Measurements from ENCODE around the gene CIAO1. TPM values are rescaled to one million over a fixed set of nuclear protein-coding genes. Genes with fewer than 3 reads are reported as not detected.

CIAO1 gene
- total RNA-seq, 3 donors from 2014 or later (not counting 1 experiment from before 2014, with no cell fraction given): 74.9 to 109 (median 106) TPM

DNA sequence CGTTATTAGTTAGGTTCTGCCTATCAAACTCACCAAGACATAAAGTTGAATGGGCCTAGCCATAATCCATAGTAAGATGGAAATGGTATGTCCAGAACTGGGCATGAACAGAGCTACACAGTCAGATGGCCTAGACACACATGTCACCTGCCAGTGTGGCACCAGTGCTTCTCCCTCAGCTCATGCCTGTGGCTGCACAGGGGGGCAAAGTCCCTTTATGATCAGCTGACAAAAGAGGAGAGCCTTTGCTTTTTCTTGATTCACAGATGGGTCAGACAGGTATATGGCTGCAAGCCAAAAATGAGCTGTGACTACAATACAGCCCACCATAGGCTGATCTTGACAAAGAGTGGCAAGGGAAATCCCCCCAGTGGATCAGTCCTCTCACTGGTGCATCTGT, 29.1 kb upstream of the CIAO1 start:
- ATAC-seq: no peak
- peaks cover 20% of the 10 kb centered on the region for H3K4me1 ChIP-seq (ENCODE audit: control insufficient read depth, insufficient read depth, low read length)
- no peaks in the 10 kb centered on the region for H3K27me3 ChIP-seq (ENCODE audit: control insufficient read depth, insufficient read depth, low read length)
- no peak for DNase-seq
- H3K4me3 ChIP-seq (ENCODE audit: low read length): no peak overlapping the region
- no peaks in the 10 kb centered on the region for H3K36me3 Mint-ChIP-seq
- H3K36me3 ChIP-seq (ENCODE audit: control insufficient read depth, insufficient read depth, low read length): no peaks in the 10 kb centered on the region
- H3K27me3 Mint-ChIP-seq (ENCODE audit: low read depth in 2 of 2): no peaks in the 10 kb centered on the region
- H3K27ac ChIP-seq (ENCODE audit: low read length): no peak overlapping the region
- intact Hi-C loops (cut with micrococcal nuclease): no loop called here
- H3K4me1 Mint-ChIP-seq: peaks cover 7% of the 10 kb centered on the region in 2 donors
- TF ChIP-seq, protein P1, sequence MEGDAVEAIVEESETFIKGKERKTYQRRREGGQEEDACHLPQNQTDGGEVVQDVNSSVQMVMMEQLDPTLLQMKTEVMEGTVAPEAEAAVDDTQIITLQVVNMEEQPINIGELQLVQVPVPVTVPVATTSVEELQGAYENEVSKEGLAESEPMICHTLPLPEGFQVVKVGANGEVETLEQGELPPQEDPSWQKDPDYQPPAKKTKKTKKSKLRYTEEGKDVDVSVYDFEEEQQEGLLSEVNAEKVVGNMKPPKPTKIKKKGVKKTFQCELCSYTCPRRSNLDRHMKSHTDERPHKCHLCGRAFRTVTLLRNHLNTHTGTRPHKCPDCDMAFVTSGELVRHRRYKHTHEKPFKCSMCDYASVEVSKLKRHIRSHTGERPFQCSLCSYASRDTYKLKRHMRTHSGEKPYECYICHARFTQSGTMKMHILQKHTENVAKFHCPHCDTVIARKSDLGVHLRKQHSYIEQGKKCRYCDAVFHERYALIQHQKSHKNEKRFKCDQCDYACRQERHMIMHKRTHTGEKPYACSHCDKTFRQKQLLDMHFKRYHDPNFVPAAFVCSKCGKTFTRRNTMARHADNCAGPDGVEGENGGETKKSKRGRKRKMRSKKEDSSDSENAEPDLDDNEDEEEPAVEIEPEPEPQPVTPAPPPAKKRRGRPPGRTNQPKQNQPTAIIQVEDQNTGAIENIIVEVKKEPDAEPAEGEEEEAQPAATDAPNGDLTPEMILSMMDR (IDR thresholded peaks at IDR 0.05): no peak
- H3K9me3 ChIP-seq (ENCODE audit: control insufficient read depth, insufficient read depth, low read length): no peaks in the 10 kb centered on the region
- 100% methylated on average over 1 of the region's 1 CpG for WGBS (ENCODE audit: insufficient coverage)
- no peak overlapping the region for H3K4me3 Mint-ChIP-seq
- no peaks in the 10 kb centered on the region for H3K9me3 Mint-ChIP-seq
- H3K27ac Mint-ChIP-seq: no peak overlapping the region

DNA sequence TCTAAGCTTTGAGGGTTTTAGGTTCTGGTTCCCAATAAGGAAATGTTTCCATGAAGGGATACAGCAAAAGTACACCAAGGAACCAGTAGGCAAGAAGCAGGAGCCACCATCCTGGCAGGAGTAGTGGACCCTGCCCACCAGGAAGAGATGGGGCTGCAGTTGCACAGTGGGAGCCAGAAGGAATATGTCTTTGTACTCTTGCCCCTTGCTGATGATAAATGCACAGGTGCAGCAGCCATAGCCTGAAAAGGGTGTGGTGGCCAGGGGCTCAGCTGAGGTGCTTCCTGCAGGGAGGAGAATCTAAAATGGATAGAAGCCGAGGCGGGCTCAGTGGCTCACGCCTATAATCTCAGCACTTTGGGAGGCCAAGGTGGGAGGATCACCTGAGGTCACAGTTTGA, 27.8 kb upstream of the CIAO1 start:
- Histone ChIP-seq H3K27me3 (ENCODE audit: control insufficient read depth, insufficient read depth, low read length) (no peaks in the 10 kb centered on the region), H3K4me1 (ENCODE audit: control insufficient read depth, insufficient read depth, low read length) (peaks cover 33% of the 10 kb centered on the region), H3K9me3 (ENCODE audit: control insufficient read depth, insufficient read depth, low read length) (no peaks in the 10 kb centered on the region), H3K4me3 (ENCODE audit: low read length) (no peak overlapping the region), H3K36me3 (ENCODE audit: control insufficient read depth, insufficient read depth, low read length) (no peaks in the 10 kb centered on the region), H3K27ac (ENCODE audit: low read length) (no peak overlapping the region)
- Mint-ChIP-seq H3K4me1 (peaks cover 16 to 20% of the 10 kb centered on the region in 2 donors), H3K36me3 (no peaks in the 10 kb centered on the region), H3K27me3 (ENCODE audit: low read depth in 2 of 2) (no peaks in the 10 kb centered on the region), H3K27ac (no peak overlapping the region), H3K9me3 (no peaks in the 10 kb centered on the region), H3K4me3 (no peak overlapping the region)
- intact Hi-C loops (cut with micrococcal nuclease): no loop called here
- ATAC-seq: no peak
- no peak for DNase-seq
- TF ChIP-seq, protein P1 (IDR thresholded peaks at IDR 0.05): no peak
- WGBS (ENCODE audit: insufficient coverage): 92% methylated on average over 3 of the region's 3 CpGs

DNA sequence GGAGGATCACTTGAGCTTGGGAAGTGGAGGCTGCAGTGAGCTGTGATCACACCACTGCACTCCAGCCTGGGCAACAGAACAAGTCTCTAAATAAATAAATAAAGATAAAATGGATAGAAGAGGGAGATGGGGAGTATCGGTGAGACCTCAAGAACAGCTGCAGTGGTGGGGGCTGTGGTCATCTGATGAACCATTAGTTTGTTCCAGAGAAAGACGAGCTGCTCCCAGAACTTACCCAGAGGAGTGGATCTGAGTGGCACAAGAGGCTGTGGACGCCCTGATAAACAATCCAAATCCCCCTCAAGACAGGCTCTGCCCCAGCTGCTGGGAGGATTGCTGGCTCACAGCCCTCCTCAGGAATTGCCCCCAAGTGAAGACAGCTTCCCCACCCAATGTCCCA, 26.9 kb upstream of the CIAO1 start:
- ATAC-seq (no peak), DNase-seq (no peak)
- no peaks in the 10 kb centered on the region for H3K9me3 Mint-ChIP-seq
- peaks cover 16 to 20% of the 10 kb centered on the region in 2 donors for H3K4me1 Mint-ChIP-seq
- H3K27ac ChIP-seq (ENCODE audit: low read length): no peak overlapping the region
- H3K9me3 ChIP-seq (ENCODE audit: control insufficient read depth, insufficient read depth, low read length): no peaks in the 10 kb centered on the region
- WGBS (ENCODE audit: insufficient coverage): 95% methylated on average over 3 of the region's 3 CpGs
- H3K27ac Mint-ChIP-seq: no peak overlapping the region
- H3K27me3 ChIP-seq (ENCODE audit: control insufficient read depth, insufficient read depth, low read length): no peaks in the 10 kb centered on the region
- TF ChIP-seq, protein P1 (IDR thresholded peaks at IDR 0.05): no peak
- H3K4me1 ChIP-seq (ENCODE audit: control insufficient read depth, insufficient read depth, low read length): peaks cover 31% of the 10 kb centered on the region
- intact Hi-C loops (cut with micrococcal nuclease): no loop called here
- H3K27me3 Mint-ChIP-seq (ENCODE audit: low read depth in 2 of 2): no peaks in the 10 kb centered on the region
- no peaks in the 10 kb centered on the region for H3K36me3 ChIP-seq (ENCODE audit: control insufficient read depth, insufficient read depth, low read length)
- no peaks in the 10 kb centered on the region for H3K36me3 Mint-ChIP-seq
- H3K4me3 ChIP-seq (ENCODE audit: low read length): no peak overlapping the region
- H3K4me3 Mint-ChIP-seq: no peak overlapping the region

DNA sequence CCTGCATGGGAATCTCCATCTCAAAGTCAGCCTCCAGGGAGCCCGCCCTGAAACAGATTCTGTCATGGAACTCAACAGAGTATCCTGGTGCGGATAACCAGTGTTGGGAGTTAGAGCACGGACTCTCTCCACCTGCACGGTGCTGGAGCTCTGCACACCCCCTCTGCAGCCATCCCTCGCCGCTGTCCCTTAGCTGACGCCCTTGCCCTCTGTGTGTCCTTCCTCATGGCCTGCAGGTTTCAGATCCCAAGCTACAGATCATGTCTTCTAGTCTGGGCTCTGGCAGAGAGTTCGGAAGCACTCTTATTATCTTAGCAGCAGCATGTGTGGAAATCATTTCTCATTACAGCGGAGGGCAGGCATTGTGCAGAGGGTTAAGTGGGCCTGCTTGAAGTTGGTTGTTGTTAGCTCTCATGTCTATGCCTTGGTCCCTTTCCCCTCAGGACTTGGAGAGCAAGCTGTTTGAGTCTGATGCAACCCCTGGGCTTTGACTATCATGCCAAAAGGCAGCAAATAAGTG, 26.2 kb upstream of the CIAO1 start:
- no peaks in the 10 kb centered on the region for H3K9me3 Mint-ChIP-seq
- no peaks in the 10 kb centered on the region for H3K27me3 Mint-ChIP-seq (ENCODE audit: low read depth in 2 of 2)
- intact Hi-C loops (cut with micrococcal nuclease): no loop called here
- H3K4me1 Mint-ChIP-seq: peaks cover 16 to 20% of the 10 kb centered on the region in 2 donors
- TF ChIP-seq, protein P1 (IDR thresholded peaks at IDR 0.05): no peak
- H3K4me3 ChIP-seq (ENCODE audit: low read length): no peak overlapping the region
- H3K4me3 Mint-ChIP-seq: no peak overlapping the region
- H3K27me3 ChIP-seq (ENCODE audit: control insufficient read depth, insufficient read depth, low read length): no peaks in the 10 kb centered on the region
- no peak overlapping the region for H3K27ac ChIP-seq (ENCODE audit: low read length)
- DNase-seq: no peak
- peak overlapping the region in 1 of 2 donors; percentile 27 for H3K27ac Mint-ChIP-seq
- no peak for ATAC-seq
- peaks cover 28% of the 10 kb centered on the region for H3K4me1 ChIP-seq (ENCODE audit: control insufficient read depth, insufficient read depth, low read length)
- no peaks in the 10 kb centered on the region for H3K36me3 ChIP-seq (ENCODE audit: control insufficient read depth, insufficient read depth, low read length)
- WGBS (ENCODE audit: insufficient coverage): 98% methylated on average over 9 of the region's 9 CpGs
- H3K36me3 Mint-ChIP-seq: no peaks in the 10 kb centered on the region
- H3K9me3 ChIP-seq (ENCODE audit: control insufficient read depth, insufficient read depth, low read length): no peaks in the 10 kb centered on the region

Data from natural killer cell (primary cell).